Activated naive CD8-positive, alpha-beta T cell treated with anti-CD3 and anti-CD28 coated beads for 36 hours (primary cell): ENCODE data around the gene SSX4B. TPM values are rescaled to one million over a fixed set of nuclear protein-coding genes. Genes with fewer than 3 reads are reported as not detected.
A peak's percentile ranks its signal among the peaks of the same experiment; 100 is the strongest.
"Not testable (repeated sequence)": the region's sequence is repeated elsewhere in the genome, so short reads cannot be mapped to it uniquely, and the experiment has no call there.

ENCODE experiments used
- DNase-seq: peaks from one replicate; pipeline ENCODE4 v3.0.0; 2021
- H3K27ac Mint-ChIP-seq: one replicate; pipeline ENCODE4 v1.8.0; 2022; ENCODE audit warnings: mild to moderate bottlenecking, moderate library complexity, mixed read lengths
- H3K27me3 Mint-ChIP-seq: one replicate; pipeline ENCODE4 v1.8.0; 2022; ENCODE audit warnings: mild to moderate bottlenecking, mixed read lengths
- H3K36me3 Mint-ChIP-seq: one replicate; pipeline ENCODE4 v1.8.0; 2021; ENCODE audit warnings: mild to moderate bottlenecking, mixed read lengths
- H3K4me1 Mint-ChIP-seq: one replicate; pipeline ENCODE4 v1.8.0; 2021; ENCODE audit warnings: mixed read lengths
- H3K4me3 Mint-ChIP-seq: one replicate; pipeline ENCODE4 v1.8.0; 2022; ENCODE audit warnings: mild to moderate bottlenecking, moderate library complexity, mixed read lengths
- H3K9me3 Mint-ChIP-seq: one replicate; pipeline ENCODE4 v1.8.0; 2022; ENCODE audit warnings: mixed read lengths
- total RNA-seq, 2 experiments: library from RNA; stranded (reverse); gene quantifications; one replicate each; pipeline ENCODE4 v1.2.3, GENCODE V29; 2021

The SSX4B gene
- not detected for total RNA-seq

DNA sequence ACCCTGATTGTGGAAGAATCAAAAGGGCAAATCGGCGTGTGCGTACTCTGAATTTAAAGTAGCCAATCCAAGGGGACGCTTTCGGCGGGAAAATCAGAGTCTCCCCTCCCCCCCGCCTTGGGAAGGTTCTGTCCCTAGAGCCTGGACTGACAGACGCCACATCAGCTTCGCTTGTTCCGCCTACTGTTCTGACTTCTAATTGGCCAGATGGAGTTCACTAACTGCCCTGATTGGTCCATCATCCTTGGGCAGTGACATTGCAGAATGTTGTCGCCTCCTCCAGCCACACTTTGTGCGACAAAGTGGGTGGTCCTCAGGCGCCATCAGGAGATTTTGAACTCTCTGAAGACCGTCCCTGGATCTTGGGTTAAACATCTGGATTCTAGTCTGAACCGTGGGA, at the start of gene SSX4B:
Gene SSX4B, minus strand, starts transcription at position 101 of the 400 bp plus-strand sequence. CDS start 588 bp downstream, outside the sequence.
- not testable (repeated sequence) for H3K4me3 Mint-ChIP-seq, H3K36me3 Mint-ChIP-seq, H3K27ac Mint-ChIP-seq, DNase-seq, H3K9me3 Mint-ChIP-seq, H3K27me3 Mint-ChIP-seq, H3K4me1 Mint-ChIP-seq

- Mint-ChIP-seq H3K4me3 (no peak overlapping the region), H3K27me3 (no peaks in the 10 kb centered on the region), H3K9me3 (no peaks in the 10 kb centered on the region), H3K4me1 (peaks cover 17% of the 10 kb centered on the region), H3K36me3 (peaks cover 47% of the 10 kb centered on the region), H3K27ac (no peak overlapping the region)
- no peak for DNase-seq
Measured at GRCh38 chrX:48460606-48461005, 48.8 kb upstream of the SSX4B start.

DNA sequence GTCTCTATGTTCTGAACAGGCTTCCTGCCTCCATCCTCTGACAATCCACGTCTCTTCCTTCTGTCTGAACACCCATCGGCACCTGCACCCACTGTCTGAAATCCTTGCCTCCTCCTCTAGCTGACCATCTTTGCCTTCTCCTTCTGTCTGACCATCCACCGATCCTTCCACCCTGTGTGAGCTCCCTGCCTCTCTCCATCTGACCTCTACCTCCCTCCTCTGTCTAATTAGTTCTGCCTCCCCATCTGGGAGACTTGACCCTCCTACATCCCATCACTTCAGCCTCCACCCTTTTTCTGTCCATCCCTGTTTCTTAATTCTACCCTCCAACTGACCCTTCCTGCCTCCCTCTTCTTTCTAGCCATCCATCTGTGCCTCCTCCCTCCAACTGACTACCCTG, 48.3 kb upstream of the SSX4B start:
- peaks cover 41% of the 10 kb centered on the region for H3K36me3 Mint-ChIP-seq
- H3K27ac Mint-ChIP-seq, result no peak overlapping the region
- no peaks in the 10 kb centered on the region for H3K9me3 Mint-ChIP-seq
- peaks cover 11% of the 10 kb centered on the region for H3K4me1 Mint-ChIP-seq
- H3K27me3 Mint-ChIP-seq, result no peaks in the 10 kb centered on the region
- no peak overlapping the region for H3K4me3 Mint-ChIP-seq
- no peak for DNase-seq

DNA sequence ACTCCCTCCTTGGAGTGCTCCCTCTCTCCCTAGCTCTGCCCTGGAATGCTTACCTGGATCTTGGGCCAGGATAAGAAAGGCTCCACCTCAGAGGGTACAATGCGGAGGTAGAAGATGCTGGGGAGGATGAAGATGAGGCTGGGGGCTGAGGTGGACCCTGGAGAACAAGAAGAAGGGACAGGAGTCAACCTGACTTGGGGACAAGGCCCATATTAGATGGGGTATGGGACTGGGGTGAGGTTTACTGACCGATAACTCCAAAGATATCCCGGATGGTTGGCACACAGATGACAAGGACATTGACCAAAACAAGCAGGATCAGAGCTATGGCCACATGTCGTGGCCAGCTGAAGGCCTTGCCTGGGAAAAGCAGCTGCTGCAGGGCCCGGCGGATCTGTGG, 47.7 kb upstream of the SSX4B start:
- Mint-ChIP-seq H3K4me3 (no peak overlapping the region), H3K9me3 (no peaks in the 10 kb centered on the region), H3K27ac (peak overlapping the region; percentile 34), H3K4me1 (peaks cover 10% of the 10 kb centered on the region), H3K36me3 (peaks cover 37% of the 10 kb centered on the region), H3K27me3 (no peaks in the 10 kb centered on the region)
- DNase-seq, result no peak

DNA sequence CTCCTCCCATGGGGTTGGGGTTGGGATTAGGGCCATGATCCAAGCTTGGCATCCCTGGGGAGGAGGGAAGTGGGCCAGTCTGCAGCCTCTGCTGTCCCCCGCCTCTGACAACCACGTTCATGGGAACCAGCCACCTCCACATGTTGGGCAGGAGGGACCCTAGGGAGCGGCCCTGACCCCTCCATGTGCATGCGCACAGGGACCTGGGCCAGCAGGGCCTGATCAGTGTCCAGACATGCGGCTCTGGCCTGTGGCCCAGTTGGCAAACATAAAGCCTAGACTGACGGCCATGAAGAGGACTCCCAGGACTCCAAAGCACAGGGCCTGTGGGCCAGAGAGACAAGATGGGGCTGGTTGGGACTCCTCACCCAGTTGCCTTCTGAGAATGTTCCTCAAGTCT, 47.0 kb upstream of the SSX4B start:
- Mint-ChIP-seq H3K36me3 (peaks cover 31% of the 10 kb centered on the region), H3K4me1 (peaks cover 8% of the 10 kb centered on the region), H3K9me3 (no peaks in the 10 kb centered on the region), H3K27ac (peak overlapping the region; percentile 25), H3K27me3 (no peaks in the 10 kb centered on the region), H3K4me3 (no peak overlapping the region)
- DNase-seq, result no peak

- DNase-seq, result no peak
- Mint-ChIP-seq H3K4me1 (peaks cover 4% of the 10 kb centered on the region), H3K36me3 (peaks cover 25% of the 10 kb centered on the region), H3K27me3 (no peaks in the 10 kb centered on the region), H3K9me3 (no peaks in the 10 kb centered on the region), H3K27ac (peak overlapping the region; percentile 28), H3K4me3 (no peak overlapping the region)
Measured at GRCh38 chrX:48456628-48457331, 45.0 kb upstream of the SSX4B start.

DNA sequence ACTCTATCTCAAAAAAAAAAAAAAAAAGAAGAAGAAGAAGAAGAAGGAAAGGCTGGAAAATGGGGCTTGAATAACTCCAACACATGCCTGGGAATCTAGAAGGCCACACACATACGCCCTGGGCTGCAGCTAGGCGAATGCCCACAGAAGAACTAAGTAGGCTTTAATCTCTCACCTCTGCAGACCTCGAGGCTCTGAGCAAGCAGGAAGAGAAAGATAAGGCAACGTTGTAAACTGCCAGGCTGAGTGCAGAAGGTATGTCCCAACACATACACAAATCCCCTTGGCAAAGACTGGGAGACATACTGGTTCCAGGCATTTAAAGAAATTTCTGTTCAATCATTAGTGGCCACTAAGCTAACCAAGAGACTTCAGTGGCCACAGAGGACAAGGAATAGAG, 39.9 kb upstream of the SSX4B start:
- DNase-seq, result no peak
- Mint-ChIP-seq H3K27me3 (no peaks in the 10 kb centered on the region), H3K27ac (no peak overlapping the region), H3K9me3 (no peaks in the 10 kb centered on the region), H3K36me3 (no peaks in the 10 kb centered on the region), H3K4me3 (no peak overlapping the region), H3K4me1 (no peaks in the 10 kb centered on the region)

DNA sequence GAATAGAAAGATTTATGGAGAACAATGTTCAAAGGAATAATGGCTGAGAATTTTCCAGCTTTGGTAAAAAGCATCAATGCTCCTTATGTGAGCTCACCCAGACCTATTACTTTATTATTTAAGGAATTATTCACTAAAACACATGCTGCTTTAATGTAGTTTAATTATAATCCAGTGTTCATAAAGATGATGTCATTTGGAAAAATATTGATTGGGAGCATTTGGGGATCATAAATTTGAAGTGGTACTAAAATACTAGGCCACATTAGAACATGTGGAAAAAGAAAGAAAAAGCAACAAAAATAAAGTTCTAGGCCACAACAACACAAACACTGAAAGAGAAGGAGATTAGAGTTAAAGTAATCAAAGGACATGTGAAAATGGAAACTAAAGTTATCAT, 38.3 kb upstream of the SSX4B start:
- no peaks in the 10 kb centered on the region for H3K27me3 Mint-ChIP-seq

DNA sequence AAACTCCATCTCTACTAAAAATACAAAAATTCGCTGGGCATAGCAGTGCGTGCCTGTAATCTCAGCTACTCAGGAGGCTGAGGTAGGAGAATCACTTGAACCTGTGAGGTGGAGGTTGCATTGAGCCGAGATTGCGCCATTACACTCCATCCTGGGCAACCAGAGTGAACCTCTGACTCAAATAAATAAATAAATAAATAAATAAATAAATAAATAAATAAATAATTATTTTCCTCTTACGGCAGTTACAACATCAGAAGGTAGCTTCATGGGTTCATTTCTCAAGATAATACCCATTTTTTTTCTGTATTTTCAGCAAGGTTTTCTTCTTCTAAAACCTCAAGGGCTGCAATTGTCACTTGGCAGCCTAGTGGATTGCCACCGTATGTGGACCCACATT, 35.4 kb upstream of the SSX4B start:
- not testable (repeated sequence) for H3K4me1 Mint-ChIP-seq, H3K27me3 Mint-ChIP-seq, H3K27ac Mint-ChIP-seq

More for the DNA sequence above, 38.3 kb upstream of the SSX4B start:
- no peaks in the 10 kb centered on the region for H3K4me1 Mint-ChIP-seq
- no peak for DNase-seq
- H3K9me3 Mint-ChIP-seq, result no peaks in the 10 kb centered on the region
- H3K36me3 Mint-ChIP-seq, result no peaks in the 10 kb centered on the region
- no peak overlapping the region for H3K27ac Mint-ChIP-seq
- H3K4me3 Mint-ChIP-seq, result no peak overlapping the region

GRCh38 chrX:48433713-48434112, 22.0 kb upstream of the SSX4B start:
- not testable (repeated sequence) for H3K36me3 Mint-ChIP-seq, DNase-seq

More for the DNA sequence above, 35.4 kb upstream of the SSX4B start:
- H3K4me3 Mint-ChIP-seq, H3K9me3 Mint-ChIP-seq, H3K36me3 Mint-ChIP-seq, DNase-seq: not testable (repeated sequence)

GRCh38 chrX:48430166-48430565, 18.4 kb upstream of the SSX4B start:
- not testable (repeated sequence) for H3K27ac Mint-ChIP-seq, H3K36me3 Mint-ChIP-seq, H3K9me3 Mint-ChIP-seq, H3K4me3 Mint-ChIP-seq, H3K27me3 Mint-ChIP-seq, DNase-seq, H3K4me1 Mint-ChIP-seq

More at GRCh38 chrX:48433713-48434112, 22.0 kb upstream of the SSX4B start:
- H3K9me3 Mint-ChIP-seq, result peaks cover 12% of the 10 kb centered on the region
- H3K27me3 Mint-ChIP-seq, H3K4me3 Mint-ChIP-seq, H3K4me1 Mint-ChIP-seq, H3K27ac Mint-ChIP-seq: not testable (repeated sequence)

- not testable (repeated sequence) for H3K4me1 Mint-ChIP-seq, H3K27me3 Mint-ChIP-seq, DNase-seq, H3K4me3 Mint-ChIP-seq, H3K27ac Mint-ChIP-seq, H3K36me3 Mint-ChIP-seq, H3K9me3 Mint-ChIP-seq
Measured at GRCh38 chrX:48429606-48430005, 17.8 kb upstream of the SSX4B start.

GRCh38 chrX:48427027-48427716, 15.4 kb upstream of the SSX4B start:
- not testable (repeated sequence) for H3K9me3 Mint-ChIP-seq, H3K27me3 Mint-ChIP-seq, H3K27ac Mint-ChIP-seq, H3K4me1 Mint-ChIP-seq, H3K36me3 Mint-ChIP-seq, H3K4me3 Mint-ChIP-seq, DNase-seq

- H3K9me3 Mint-ChIP-seq, DNase-seq, H3K27ac Mint-ChIP-seq, H3K36me3 Mint-ChIP-seq, H3K27me3 Mint-ChIP-seq, H3K4me1 Mint-ChIP-seq, H3K4me3 Mint-ChIP-seq: not testable (repeated sequence)
Measured at GRCh38 chrX:48397825-48398224, 13.9 kb downstream of the SSX4B start.

GRCh38 chrX:48396931-48397330, 14.8 kb downstream of the SSX4B start:
- not testable (repeated sequence) for H3K27ac Mint-ChIP-seq

DNA sequence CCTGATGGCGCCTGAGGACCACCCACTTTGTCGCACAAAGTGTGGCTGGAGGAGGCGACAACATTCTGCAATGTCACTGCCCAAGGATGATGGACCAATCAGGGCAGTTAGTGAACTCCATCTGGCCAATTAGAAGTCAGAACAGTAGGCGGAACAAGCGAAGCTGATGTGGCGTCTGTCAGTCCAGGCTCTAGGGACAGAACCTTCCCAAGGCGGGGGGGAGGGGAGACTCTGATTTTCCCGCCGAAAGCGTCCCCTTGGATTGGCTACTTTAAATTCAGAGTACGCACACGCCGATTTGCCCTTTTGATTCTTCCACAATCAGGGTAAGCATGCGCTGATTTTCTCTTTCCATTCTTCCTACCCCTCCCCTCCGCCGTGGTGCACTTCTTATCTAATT, 28.5 kb downstream of the SSX4B start, which contains the start of gene SSX4:
Gene SSX4, plus strand, starts transcription at position 301 of the 400 bp plus-strand sequence. CDS start 515 bp downstream, outside the sequence.
- not testable (repeated sequence) for DNase-seq, H3K9me3 Mint-ChIP-seq, H3K27me3 Mint-ChIP-seq, H3K36me3 Mint-ChIP-seq, H3K27ac Mint-ChIP-seq, H3K4me1 Mint-ChIP-seq, H3K4me3 Mint-ChIP-seq

More at GRCh38 chrX:48396931-48397330, 14.8 kb downstream of the SSX4B start:
- not testable (repeated sequence) for H3K27me3 Mint-ChIP-seq, H3K4me1 Mint-ChIP-seq, H3K4me3 Mint-ChIP-seq, DNase-seq, H3K36me3 Mint-ChIP-seq, H3K9me3 Mint-ChIP-seq
